Measurements from ENCODE around the gene BUB3.

- TF ChIP-seq POLR2A (IDR thresholded peaks at IDR 0.05): no peak
- no peak for TF ChIP-seq CTCF (IDR thresholded peaks at IDR 0.05)
These were observed 7.1 kb upstream of the BUB3 start for GRCh38 chr10:123146894-123147634.

Data from testis (tissue), 2 donors.